HG02870 (cell line): ENCODE data around the gene PNKP.

Experiments
- ATAC-seq: cut with Tn5 transposase; IDR thresholded peaks from one replicate; pipeline ENCODE4 v1.9.1; 2021; ENCODE audit warnings: mild to moderate bottlenecking, moderate library complexity; ENCODE audit not compliant: unreplicated experiment

PNKP gene

DNA sequence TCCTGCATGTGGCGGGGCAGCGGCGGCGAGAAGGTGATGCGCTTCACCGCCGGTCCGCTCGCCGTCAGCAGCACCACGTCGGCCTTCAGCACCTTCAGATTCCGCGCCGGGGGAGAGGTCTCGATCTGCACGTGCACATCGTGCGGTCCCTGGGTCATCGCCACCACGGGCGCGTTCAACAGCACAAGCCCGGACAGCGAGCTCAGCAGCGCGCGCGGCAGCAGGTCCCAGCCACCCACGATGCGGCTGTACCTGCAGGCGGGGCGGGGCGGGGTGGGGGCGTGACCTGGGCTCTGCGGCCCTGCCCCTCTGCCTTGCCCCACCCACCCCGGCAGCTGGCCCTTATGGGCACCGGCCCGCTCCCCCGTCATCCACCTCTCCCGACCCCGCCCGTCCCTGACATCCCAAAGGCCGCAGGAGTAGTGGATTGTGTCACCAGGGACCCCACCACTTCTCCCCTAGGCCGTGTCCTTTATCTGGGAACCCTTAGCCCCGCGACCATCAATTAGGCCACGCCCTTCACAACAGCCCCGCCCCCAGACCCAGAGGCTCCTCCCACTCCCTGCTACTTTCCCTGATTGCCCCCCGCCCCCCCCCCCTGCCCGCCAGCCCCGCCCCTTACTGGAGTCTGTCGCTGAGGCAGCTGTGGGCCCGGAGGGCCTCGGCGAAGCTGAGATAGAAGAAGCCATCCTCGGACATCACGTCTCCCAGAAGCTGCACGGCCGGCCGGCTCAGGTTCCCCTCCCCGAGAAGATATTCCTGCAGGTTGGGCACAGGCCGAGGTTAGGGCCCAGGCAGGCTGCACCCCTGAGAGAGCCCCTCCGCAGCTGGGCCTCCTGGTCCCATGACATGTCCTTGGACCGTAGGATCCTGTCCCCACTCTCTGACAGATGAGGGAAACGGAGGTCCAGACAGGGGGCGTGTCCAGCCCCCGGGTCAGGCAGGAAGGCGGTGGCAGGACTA is 23.3 kb upstream of the PNKP start:
- no peak for ATAC-seq

DNA sequence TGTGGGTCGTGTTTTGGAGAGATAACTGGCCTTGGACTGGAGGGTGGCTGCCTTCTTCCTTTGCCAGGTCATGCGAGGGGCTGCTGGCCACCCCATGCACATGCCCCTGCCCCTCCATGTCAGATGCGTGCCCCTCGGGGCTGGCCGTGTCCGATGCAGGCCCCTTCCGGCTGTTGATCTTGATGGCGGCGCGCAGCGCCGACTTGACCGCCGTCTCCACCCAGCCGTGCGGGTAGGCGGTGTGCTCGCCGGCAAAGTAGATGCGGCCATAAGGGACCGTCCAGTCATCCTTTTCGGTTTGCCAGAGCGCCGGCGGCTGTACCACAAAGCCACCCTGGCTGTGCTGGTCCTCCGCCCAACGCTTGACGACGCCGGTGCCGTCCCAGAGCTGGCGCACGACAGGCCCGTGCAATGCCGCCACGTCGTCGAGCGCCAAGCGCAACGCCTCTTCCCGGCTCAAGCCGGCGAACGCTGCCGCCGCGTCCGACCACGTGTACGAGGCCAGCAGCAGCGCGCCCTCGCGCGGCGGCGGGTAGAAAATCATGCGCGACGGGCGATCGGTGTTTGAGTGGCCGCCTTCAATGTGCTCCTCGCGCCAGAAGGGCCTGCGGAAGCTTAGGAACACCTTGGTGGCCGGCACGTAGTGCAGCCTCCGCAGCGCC is 22.4 kb upstream of the PNKP start:
- no peak for ATAC-seq

DNA sequence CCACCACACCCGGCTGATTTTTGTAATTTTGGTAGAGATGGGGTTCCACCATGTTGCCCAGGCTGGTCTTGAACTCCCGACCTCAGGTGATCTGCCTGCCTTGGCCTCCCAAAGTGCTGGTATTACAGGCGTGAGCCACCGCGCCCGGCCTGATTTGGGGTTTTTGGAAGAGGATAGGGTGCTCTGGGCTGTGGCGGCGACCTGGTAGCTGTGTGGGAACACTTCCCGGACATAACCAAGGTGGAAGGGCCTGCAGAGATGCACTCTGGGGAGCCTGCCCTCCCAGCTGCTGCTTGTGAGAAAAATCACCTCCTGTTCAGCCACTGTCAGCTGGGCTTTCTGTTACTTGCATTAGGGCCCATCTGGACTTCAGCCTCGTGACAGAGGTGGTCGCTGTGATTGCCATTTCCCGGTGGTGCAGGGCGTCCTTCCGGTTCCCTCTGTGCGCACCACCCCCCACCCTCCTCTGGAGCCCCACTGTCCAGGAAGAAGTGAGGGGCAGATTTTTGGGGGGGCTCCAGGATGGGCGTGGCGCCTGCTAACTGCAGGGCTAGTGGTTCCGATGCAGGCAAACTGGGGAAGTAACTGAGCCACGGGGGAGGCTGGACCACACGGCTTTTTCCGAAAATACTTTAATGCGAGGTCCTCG is 21.8 kb upstream of the PNKP start:
- no peak for ATAC-seq

DNA sequence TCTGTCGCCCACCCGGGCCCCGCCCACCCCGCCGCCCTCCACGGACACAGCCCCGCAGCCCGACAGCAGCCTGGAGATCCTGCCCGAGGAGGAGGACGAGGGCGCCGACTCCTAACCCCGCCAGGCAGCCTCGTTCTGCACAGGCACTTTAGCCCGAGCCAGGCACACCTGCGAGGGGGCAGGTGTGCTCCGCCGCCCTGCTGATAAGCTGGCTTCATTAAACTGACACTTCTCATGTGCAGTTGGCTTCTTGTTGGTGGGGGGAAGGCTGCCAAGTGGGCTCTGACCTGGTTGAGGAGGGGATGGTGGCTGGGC is 21.1 kb upstream of the PNKP start:
- no peak for ATAC-seq

DNA sequence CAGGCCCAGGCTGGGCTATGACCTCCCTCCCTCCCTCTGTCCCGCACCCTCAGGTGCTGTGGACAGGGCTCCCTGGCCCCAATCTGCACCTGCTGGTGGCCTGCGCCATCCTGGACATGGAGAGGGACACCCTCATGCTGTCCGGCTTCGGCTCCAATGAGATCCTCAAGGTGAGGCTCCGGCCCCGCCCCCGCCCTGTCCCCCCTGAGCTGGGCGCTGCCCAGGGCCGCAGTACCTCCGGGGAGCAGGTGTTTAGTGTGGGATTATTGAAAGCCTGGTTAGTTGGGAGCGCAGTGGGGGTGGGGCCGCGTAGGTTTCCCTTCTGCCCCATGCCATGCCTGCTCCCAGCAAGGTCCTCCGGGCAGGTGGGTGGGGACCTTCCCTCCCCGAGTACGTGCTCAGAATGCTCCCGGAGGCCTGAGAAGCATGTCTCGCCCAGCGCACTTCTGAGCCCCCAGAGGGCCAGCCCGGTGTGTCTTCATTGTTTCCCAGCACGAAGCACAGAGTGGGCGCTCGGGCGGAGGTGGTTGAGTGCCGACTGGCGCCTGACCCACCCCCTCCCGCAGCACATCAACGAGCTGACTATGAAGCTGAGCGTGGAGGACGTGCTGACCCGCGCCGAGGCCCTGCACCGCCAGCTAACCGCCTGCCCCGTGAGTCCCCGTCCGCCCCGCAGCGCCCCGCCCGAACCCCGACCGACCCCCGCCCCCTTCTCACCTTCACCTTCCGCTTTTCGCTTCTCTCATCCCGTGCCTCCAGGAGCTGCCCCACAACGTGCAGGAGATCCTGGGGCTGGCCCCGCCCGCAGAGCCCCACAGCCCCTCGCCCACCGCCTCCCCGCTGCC is 20.5 kb upstream of the PNKP start:
- no peak for ATAC-seq

DNA sequence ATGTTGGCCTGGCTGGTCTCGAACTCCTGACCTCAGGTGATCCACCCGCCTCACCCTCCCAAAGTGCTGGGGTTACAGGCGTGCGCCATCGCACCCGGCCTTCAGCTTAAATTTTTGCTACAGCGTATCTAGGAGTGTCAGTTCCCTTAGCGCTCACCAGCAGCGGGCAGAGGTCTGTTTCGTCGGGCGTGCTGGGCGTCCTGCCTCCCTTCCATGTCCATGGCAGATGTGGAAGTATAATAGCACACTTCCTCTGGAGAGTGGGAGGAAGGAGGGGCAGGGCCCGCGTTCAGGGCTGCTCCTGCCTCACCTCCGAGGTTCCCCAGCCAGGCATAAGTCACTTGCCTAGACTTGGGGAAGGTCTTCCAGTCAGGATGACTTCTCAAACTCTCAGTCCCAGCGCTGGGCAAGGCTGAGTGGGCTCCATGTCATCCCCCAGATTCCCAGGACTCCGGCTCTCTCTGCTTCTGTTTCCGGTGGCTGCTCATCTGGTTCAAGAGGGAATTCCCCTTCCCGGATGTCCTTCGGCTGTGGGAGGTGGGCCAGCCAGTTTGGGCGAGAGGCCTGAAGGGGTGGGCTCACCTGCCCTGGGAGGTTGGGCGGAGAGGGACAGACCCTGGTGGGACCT is 19.8 kb upstream of the PNKP start:
- ATAC-seq = no peak

DNA sequence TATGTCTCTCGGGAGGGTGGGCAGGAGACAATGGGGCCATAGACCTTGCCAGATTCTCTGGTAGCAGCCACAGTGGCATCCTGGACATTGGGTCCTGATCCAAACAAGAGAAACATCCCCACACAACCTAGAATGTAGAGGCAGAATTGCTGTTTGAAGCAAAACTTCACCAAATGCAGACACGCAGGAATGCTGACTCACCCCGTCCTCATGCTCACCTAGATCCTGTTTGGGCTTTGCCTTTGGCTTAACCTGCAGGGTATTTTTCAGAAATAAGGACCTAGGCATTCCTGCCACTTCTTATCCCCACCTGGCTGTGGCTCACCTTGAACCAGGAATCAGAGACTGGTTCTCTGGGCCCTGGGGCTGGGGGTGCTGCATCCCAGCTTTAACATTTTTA is 17.4 kb upstream of the PNKP start:
- no peak for ATAC-seq

DNA sequence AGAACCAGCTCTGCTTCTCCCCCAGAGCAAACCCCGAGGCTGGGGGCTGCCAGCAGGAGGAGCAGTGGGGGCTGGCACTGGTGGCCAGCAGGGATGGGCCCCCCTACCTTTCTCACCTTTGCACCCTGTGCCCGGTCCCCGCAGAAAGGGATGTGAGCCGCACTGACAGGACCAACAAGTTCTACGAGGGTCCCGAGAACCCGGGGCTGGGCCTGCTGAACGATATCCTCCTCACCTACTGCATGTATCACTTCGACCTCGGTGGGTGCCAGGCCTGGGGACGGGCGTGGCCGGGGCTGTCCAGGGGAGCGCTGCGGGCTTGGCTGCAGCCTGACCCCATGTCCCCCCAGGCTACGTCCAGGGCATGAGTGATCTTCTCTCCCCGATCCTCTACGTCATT is 16.7 kb upstream of the PNKP start:
- no peak for ATAC-seq

DNA sequence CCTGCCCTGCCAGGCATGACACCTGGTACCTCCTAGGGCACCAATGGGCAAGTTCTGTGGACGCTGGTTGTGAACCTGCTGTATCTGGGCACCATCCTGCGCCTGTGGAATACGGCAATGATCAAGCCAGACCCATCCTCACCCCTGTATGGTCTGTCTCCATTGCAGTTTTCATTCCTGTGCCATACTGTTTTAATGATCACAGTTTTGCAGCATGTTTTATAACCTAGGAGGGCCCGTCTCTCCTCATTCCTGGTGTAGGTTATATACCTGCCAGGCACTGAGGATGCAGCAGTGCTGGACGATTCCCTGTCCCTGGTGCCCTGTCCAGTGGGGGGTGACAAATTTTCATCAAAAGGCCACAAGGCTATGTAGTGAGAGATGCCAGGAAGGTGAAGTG is 15.7 kb upstream of the PNKP start:
- no peak for ATAC-seq

DNA sequence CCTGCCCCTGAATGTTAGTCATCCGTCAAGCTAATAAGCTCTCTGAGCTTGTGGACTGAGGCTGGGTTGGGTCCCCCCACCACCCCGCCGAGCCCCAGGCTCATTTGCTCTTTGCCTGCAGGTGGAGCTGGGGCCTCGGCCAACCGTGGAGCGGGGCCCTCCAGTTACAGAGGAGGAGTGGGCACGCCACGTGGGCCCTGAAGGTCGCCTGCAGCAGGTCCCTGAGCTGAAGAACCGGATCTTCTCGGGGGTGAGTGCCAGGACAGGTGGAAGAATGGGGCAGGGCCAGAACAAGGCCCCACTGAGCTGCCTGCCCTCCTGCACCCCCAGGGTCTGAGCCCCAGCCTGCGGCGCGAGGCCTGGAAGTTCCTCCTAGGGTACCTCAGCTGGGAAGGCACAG is 15.3 kb upstream of the PNKP start:
- ATAC-seq = no peak

DNA sequence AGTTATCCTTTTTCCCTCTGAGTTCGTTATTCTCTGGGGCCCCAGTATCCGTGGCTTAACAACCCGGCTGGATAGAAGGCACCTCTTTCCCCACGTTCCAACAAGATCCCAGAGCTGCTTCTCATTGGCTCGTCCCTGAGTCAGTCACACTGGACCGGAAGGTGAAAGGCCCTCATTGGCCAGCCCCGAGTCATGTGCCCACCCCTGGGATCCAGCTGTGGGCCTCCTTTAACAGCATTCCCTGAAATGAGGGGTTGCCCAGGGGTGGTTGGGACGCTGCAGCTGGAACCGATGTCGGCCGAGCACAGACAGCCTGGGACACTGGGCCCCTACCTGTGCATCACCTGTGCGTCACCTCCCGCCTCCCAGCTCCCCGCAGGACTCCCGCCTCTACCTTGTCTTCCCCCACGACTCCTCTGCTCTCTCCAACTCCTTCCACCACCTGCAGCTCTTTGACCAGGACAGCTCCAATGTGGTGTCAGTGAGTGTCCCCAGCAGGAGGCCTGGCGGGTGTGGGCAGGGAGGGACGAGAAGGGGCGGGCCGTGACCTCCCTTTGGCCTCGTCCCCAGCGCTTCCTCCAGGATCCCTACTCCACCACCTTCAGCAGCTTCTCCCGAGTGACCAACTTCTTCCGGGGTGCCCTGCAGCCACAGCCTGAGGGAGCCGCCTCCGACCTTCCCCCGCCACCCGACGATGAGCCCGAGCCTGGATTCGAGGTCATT is 14.5 kb upstream of the PNKP start:
- ATAC-seq = no peak

DNA sequence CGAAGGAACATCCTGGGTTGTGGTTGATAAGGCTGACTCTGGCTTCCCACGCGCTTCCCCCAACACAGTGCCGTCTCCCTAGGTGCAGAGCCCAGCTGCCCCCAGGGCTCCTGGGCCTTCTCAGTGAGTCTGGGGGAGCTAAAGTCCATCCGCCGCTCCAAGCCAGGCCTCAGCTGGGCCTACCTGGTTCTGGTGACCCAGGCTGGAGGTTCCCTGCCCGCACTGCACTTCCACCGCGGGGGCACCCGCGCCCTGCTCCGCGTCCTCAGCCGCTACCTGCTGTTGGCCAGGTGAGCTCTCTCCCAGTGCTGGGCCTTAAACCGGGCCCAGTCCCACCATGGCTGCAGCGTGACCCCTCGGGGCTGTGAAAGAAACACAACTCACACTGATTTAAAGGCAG is 13.8 kb upstream of the PNKP start:
- no peak for ATAC-seq

DNA sequence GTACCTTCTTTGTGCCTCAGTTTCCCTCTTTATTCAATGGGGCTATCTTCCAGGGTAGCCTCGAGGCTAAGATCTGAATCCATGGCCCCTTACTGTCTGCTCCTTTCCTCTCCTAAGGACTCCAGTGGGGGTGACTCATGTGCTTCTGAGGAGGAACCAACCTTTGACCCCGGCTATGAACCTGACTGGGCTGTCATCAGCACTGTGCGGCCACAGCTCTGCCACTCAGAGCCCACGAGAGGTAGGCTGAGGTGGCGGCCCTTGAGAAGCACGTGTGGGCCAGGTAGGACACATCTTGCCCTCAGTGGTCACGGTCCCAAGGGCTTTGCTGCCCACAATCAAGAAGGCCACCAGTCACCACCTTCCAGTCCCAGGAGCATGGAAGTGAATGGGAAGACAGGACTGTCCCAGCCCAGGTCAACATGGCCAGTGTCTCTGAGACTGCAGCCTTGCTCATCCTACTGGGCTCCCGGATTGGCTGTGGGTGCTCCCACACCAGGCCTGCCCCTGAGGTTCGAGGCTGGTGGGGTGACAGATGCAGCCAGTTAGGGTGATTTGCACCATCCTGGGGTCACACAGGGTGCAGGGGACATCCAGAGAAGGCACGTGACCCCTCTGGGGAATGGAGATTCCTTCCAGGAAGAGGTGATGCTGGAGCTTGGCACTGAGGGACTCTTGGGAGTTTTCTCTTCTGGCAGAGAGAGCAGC is 12.9 kb upstream of the PNKP start:
- no peak for ATAC-seq

DNA sequence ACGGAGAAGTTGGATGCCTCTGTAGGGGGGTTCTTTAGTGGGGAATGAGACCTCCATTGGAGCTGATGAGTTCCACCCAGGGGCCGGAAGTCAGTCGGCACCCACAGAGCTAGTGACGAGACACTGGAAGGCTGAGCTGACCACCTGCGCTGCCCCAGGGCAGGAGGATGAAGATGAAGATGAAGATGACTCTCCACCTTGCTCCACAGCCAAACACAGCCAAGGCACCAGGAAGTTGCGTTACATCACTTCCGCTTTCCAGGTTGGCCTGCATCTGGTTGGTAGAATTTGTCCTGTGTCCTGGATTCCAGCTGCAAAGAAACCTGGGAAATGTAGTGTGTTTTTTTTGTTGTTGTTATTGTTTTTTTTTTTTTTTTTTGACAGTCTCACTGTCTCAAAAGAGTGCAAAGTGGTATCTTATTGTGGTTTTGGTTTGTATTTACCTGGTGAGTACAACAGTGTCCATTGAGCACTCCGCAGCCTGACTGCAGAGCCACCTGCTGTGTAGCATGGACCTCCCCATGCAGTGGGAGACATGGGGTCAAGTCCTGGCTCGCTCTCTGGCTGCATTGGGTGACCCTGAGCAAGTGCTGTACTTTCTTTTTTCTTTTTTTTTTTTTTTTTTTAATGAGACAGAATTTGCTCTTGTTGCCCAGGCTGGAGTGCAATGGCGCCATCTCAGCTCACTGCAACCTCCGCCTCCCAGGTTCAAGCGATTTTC is 12.0 kb upstream of the PNKP start:
- no peak for ATAC-seq

DNA sequence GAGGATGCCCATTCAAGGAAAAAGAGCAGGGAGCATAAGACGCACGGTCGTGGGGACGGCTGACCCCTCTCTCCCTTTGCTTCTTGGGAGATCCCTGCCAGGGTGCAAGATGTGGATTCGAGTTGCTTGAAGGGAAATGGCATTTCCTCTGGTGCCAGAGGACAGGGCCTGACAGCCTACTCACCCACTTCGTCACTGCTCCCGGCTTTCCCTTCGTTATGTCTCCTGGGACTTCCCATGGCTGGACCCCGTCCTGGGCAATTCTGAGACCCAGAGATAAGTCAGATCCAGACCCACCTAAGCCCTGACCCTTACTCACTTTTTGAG is 11.3 kb upstream of the PNKP start:
- no peak for ATAC-seq

DNA sequence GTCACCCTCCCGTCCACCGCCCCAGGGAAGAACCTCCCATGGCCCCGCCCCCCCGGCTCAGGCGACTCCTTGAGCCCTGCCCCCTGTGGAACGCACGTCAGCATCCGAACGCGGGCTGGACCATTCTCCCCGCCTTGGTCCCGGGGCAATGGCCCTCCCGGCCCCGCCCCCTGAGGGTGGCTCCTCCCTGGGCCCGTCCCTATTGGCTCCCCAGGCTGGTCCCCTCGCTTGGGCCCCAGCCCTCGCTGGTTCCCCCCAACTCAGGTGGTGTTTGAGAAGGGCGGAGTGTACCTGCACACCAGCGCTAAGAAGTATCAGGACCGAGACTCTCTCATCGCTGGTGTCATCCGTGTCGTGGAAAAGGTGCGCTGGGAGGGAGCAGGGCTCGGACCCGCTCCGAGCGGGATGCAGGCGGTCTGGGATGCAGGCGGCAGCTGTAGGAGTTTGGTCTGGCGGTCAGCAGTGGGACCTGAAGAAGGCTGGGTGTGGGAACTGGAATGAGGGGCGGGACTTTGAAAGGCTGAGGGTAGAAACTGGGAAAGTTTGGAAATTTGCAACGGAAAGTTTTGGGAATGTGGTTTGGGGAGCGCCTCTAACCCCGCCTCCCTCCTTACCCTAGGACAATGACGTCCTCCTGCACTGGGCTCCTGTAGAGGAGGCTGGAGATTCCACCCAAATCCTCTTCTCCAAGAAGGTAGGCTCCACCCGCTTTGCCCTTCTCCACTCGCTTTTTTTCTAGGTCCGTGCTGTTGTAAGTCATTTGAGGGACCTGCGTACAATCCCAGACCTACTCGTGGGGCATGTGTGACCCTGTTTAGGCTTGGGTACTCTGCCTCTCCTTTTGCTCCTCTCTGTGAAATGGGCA is 10.7 kb upstream of the PNKP start:
- peak; percentile 34 for ATAC-seq

DNA sequence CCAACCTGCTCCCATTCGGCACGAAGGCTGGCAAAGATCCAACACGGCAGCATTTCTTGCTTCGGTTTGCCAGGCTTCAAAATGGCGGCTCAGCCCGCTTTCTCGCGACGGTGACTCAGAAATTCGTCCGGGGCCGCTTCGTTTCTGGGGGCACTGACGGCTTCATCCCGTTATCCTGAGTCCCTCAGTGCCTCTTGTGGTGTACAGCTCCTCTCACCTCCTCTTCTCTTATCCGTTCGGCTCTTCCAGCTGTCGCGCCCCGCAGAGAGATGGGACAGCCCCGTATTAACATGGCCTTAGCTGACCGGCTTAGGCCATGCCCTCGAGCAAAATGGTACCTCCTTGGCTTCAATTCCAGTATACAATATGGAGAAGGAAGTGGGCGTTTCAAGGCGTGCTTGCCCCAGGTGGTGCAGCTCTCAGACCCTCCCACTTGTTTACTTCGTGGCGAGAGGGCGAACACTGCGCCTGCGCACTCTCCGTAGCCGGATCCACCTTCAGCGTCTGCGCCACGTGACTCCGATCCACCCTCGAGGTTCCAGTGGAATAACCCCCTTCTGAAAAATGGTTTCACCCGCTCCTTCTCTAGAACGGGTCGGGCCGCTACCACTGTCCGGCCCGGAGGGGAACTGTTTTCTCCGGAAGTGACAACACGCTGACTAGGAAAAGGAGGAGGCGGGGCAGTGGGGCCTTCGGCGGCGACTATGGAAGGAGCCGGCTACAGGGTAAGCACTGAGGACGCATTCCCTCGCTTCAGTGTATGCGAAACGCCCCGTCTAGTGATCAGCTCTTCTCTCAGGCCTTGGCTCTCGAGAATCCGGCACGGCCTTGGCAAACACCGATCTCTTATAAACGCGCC is 9.9 kb upstream of the PNKP start, which contains the start of the genes AKT1S1 and TBC1D17:
Gene AKT1S1 (minus strand): TSS at position 336 of the 859 bp plus-strand sequence. CDS start 4,060 bp downstream, outside the sequence.
Gene TBC1D17 (plus strand): TSS at position 683 of the 859 bp plus-strand sequence. CDS start 22 bp downstream, at position 705.
- ATAC-seq = peak; percentile 65
